Measurements from ENCODE around the gene HIVEP1. TPM values are rescaled to one million over a fixed set of nuclear protein-coding genes. Genes with fewer than 3 reads are reported as not detected.
"Not testable (repeated sequence)": the region's sequence is repeated elsewhere in the genome, so short reads cannot be mapped to it uniquely, and the experiment has no call there.

HIVEP1 gene
- total RNA-seq, 2 donors from 2014 or later = 54.3 to 75.6 TPM

DNA sequence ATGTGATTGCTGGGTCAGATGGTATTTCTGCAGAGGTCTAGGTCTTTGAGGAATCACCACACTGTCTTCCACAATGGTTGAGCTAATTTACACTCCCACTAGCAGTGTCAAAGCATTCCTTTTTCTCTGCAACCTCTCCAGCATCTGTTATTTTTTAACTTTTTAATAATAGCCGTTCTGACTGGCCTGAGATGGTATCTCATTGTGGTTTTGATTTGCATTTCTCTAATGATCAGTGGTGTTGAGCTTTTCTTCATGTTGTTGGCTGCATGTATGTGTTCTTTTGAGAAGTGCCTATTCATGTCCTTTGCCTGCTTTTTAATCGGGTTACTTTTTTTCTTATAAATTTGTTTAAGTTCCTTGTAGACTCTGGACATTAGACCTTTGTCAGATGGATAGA lies 143.7 kb downstream of the HIVEP1 start:
- H3K36me3 Mint-ChIP-seq = peaks cover 0 to 13% of the 10 kb centered on the region in 2 donors
- not testable (repeated sequence) for H3K27ac Mint-ChIP-seq; ATAC-seq; DNase-seq (ENCODE audit: low spot score in 2 of 2); H3K9me3 Mint-ChIP-seq

DNA sequence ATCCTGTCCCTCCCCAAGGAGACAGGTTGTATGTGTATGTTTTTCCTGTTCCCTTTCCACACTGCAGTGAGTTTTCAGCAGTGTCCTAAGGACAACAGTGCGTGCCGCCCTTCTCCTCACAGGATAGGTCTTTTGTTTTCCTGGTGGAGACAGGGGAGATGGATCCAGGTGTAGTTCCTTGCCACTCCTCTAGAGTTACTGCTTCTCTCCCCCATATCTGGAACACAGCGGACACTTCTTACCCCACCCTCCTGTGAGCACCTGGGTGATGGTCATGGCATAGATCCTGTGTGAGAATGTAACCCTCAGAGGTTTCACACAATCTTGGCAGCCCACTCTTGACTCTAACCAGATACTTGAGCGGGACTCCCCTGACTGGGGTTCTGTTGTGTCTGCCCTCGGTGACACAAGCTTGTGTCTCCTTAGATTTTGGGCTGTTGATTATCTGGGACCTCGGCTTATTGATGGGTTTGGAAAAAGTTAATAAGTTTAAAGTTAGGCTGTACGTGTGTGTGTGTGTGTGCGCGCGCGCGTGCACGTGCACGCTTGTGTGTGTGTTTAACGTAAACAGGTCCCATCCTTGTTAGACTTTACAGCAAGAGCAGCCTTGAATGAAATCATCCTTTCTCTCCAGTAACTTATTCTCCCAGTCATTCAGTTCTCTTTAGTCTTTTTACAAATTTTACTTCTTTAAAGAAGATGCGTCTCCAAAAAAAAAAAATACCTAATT lies 146.7 kb downstream of the HIVEP1 start:
- peak overlapping the region; percentile 34 to 75 for H3K27ac Mint-ChIP-seq
- no peaks in the 10 kb centered on the region for H3K9me3 Mint-ChIP-seq
- H3K36me3 Mint-ChIP-seq = peaks cover 13 to 39% of the 10 kb centered on the region in 2 donors
- no peak for ATAC-seq
- DNase-seq (ENCODE audit: low spot score in 2 of 2) = no peak

DNA sequence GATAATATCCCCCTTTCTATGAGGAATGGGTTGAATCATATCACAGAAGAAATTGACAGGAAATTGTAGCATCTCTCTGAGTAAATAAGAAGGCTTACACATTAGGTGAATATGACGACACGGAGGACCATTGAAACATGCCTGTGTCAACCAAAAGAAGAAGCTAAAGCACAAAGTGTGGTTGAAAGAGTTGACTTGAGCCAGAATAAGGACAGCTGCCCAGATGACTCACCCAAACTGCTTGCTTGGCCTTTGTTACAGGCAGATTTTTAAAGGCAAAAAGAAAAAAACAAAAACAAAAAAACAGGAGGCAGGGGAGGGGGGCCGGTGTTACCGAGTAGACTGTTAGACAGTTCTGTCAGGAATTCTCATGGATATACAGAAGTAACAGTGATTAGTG lies 148.2 kb downstream of the HIVEP1 start:
- no peak for DNase-seq (ENCODE audit: low spot score in 2 of 2)
- peak overlapping the region in 1 of 2 donors; percentile 49 for H3K27ac Mint-ChIP-seq
- H3K36me3 Mint-ChIP-seq = peaks cover 14 to 42% of the 10 kb centered on the region in 2 donors
- ATAC-seq = no peak
- no peaks in the 10 kb centered on the region for H3K9me3 Mint-ChIP-seq

DNA sequence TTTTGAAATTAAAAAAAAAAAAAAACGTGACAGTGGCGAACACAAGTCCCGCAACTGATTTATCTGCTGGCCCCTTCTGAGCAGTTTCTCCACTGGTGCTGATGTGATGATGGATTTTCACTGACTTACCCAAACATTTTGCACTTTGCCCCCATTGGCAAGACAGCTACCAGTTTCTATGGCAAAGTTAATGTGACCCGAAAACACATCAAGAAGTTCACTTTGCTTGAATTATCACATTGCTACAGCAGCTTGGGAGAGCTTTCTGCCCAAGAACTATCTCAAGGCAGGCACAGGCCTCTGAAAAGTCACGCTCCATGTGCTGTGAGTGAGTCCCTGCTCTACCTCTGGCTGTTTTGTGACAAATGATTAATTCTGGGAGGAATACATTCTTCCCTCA lies 150.1 kb downstream of the HIVEP1 start:
- Mint-ChIP-seq H3K36me3 (peaks cover 14 to 42% of the 10 kb centered on the region in 2 donors), H3K9me3 (no peaks in the 10 kb centered on the region), H3K27ac (peak overlapping the region in 1 of 2 donors; percentile 60)
- no peak for DNase-seq (ENCODE audit: low spot score in 2 of 2)
- ATAC-seq = no peak

DNA sequence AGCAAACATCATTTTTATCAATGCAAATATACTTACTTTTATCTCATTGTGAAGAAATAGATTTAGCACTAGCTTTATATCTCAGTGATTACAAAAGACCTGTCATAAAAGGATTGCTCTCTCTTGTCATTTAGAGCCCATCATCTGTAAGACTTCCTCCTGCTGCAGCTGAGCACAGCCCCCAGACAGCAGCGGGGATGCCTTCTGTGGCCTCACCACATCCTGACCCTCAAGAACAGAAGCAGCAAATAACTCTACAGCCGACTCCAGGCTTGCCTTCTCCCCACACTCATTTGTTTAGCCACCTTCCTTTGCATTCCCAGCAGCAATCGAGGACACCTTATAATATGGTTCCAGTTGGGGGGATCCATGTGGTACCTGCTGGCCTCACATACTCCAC lies 151.0 kb downstream of the HIVEP1 start:
- H3K36me3 Mint-ChIP-seq = peaks cover 14 to 34% of the 10 kb centered on the region in 2 donors
- ATAC-seq (peak; percentile 67), DNase-seq (ENCODE audit: low spot score in 2 of 2) (no peak)
- no peaks in the 10 kb centered on the region for H3K9me3 Mint-ChIP-seq
- peak overlapping the region in 1 of 2 donors; percentile 30 for H3K27ac Mint-ChIP-seq

DNA sequence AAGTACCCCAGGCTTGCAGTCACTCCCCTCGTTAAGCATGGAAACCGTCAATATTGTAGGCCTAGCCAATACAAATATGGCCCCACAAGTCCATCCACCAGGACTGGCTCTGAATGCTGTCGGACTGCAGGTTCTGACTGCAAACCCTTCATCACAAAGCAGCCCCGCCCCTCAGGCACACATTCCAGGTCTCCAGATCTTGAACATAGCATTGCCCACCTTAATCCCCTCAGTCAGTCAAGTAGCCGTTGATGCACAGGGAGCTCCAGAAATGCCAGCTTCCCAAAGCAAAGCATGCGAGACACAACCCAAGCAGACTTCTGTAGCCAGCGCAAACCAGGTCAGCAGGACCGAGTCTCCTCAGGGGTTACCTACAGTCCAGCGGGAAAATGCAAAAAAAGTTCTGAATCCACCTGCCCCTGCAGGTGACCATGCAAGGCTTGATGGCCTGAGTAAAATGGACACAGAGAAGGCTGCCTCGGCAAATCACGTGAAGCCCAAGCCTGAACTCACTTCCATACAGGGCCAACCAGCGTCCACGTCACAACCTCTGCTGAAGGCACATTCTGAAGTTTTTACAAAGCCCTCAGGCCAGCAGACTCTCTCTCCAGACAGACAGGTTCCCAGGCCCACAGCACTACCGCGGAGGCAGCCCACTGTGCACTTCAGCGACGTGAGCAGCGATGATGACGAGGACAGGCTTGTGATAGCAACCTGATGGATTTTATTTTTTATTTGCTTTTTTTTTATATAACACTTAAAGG lies 151.8 kb downstream of the HIVEP1 start:
- Mint-ChIP-seq H3K9me3 (no peaks in the 10 kb centered on the region), H3K27ac (peak overlapping the region in 1 of 2 donors; percentile 30), H3K36me3 (peaks cover 14 to 29% of the 10 kb centered on the region in 2 donors)
- ATAC-seq (no peak), DNase-seq (ENCODE audit: low spot score in 2 of 2) (no peak)

DNA sequence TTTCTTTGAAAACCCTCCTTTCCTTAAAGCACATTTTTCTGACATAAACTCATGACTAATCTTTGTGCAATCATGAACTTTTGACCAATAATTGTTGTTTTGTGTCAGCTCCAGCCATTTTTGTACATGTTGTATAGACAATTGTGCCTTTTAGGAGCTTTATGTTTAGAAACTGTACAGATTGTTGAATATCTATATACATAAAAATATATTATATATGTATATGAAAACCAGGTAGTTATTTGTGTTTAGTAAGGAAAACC lies 152.3 kb downstream of the HIVEP1 start:
- ATAC-seq = no peak
- Mint-ChIP-seq H3K36me3 (peaks cover 14 to 29% of the 10 kb centered on the region in 2 donors), H3K27ac (no peak overlapping the region), H3K9me3 (no peaks in the 10 kb centered on the region)
- no peak for DNase-seq (ENCODE audit: low spot score in 2 of 2)

DNA sequence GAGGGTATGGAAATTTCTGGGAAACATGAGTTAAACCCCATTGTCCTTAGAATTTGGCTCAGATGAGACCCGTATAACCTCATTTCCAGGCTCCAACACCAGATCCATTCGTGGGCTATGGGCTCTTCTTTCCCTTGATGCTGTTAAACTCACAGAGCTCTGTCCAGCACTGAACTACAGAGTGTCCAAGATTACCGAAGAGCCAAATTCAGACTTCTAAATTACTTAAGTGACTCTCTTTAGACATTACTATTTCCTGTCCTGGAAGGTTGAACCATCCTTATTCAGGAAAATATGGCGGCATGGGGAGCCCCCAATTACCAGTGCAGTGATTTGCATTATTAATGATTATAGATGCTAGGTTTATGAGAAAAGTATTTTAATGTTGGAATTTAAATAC lies 153.2 kb downstream of the HIVEP1 start:
- DNase-seq (ENCODE audit: low spot score in 2 of 2) = no peak
- ATAC-seq = no peak
- Mint-ChIP-seq H3K9me3 (no peaks in the 10 kb centered on the region), H3K27ac (no peak overlapping the region), H3K36me3 (peaks cover 14 to 29% of the 10 kb centered on the region in 2 donors)

DNA sequence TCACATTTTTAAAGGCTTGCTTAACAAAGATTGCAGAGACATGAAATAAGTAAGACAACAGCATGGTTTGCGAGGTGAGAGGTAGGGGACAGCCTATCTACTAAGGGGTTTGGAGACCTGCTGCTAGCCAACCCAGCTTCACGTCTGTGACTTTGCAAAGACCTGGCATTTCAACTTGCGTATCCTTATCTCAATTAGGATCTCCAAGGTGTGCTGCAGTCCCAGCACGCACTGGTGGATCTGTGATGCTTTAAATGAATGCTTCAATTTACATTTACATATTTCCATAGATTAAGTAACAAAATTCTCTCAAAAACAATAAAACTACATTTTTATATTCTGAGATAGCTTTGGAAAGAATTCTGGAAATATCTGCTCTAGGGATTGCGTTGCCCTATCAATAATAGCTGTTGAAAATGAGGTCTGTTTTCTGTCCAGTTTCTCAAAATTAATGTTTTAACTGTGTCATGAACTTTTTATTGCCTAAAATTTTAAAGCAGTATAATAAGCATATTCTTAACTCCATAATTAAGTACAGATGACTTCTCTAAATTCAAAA lies 153.7 kb downstream of the HIVEP1 start:
- DNase-seq (ENCODE audit: low spot score in 2 of 2) (no peak), ATAC-seq (no peak)
- no peak overlapping the region for H3K27ac Mint-ChIP-seq
- no peaks in the 10 kb centered on the region for H3K9me3 Mint-ChIP-seq
- H3K36me3 Mint-ChIP-seq = peaks cover 14 to 29% of the 10 kb centered on the region in 2 donors

DNA sequence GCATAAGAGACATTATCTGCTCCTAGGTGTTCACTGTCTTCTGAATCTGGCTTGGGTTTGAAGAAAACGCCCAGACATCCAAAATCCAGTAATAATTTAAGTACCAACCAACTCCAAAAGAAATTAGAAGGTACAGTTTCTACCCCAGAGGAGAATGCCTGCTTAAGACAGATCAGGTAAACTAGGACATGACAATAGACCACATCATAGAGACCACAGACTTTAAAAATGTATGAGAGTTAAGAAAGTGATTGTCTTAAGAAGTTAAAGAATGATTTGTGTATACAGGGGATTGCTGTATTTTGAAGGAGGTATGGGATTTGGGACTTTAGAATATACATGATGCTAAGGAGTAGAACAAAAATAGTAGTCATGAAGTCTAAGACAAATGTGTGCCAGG lies 157.3 kb downstream of the HIVEP1 start:
- Mint-ChIP-seq H3K9me3 (no peaks in the 10 kb centered on the region), H3K27ac (no peak overlapping the region), H3K36me3 (no peaks in the 10 kb centered on the region)
- DNase-seq (ENCODE audit: low spot score in 2 of 2) (no peak), ATAC-seq (no peak)

DNA sequence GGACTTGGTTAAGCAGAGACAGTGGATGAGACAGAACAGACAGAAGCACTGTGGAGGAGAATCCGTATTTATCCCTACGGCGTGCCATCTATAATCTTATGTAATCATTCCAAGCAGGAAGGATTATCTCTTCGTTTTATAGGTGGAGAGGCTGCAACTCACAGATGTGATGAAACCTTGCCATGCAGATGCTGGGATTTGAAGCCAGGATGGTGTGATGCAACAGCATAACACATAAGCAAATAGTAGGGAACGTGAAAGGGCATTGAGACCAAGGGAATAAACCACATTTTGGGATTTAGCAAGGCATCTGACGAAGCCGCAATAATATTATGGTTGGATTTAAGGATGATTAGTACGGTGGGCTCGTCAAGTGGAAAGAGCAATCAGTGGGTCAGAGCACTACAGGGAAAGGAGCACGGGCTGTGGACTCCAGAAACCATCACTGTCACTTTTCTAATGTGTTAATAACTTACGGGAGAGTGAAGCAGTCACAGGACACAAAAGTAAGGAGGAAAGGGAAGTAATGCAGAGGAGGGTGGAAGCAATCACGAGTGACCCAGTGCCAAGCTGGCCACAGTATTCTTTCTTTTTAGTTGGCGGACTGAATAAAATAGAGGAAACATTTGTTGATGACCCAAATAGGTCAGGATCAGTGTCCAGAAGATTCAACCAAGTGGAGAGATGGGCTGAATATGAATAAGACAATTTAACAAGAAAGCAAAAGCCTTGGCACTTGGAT lies 158.4 kb downstream of the HIVEP1 start:
- no peaks in the 10 kb centered on the region for H3K36me3 Mint-ChIP-seq
- DNase-seq (ENCODE audit: low spot score in 2 of 2) (no peak), ATAC-seq (no peak)
- no peaks in the 10 kb centered on the region for H3K9me3 Mint-ChIP-seq
- no peak overlapping the region for H3K27ac Mint-ChIP-seq

DNA sequence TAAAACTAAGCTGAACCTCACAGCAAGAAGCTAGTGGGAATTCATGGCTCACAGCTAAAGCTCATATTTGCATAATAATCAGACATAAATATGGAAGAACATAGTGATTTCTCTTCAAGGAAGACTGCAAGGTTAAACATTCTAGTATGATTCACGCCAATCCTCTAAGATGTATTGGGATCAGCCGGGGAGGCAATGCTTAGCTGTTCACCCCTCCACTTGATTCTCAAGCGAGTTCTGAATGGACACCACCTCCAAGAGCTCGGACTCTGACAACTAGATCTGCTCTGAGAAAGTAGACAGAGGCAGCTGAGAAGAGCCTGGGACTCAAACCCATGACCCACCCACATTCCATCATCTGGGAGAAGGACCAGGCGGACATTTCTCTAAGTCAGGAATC lies 159.6 kb downstream of the HIVEP1 start:
- Mint-ChIP-seq H3K36me3 (no peaks in the 10 kb centered on the region), H3K9me3 (no peaks in the 10 kb centered on the region), H3K27ac (no peak overlapping the region)
- ATAC-seq (no peak), DNase-seq (ENCODE audit: low spot score in 2 of 2) (no peak)

DNA sequence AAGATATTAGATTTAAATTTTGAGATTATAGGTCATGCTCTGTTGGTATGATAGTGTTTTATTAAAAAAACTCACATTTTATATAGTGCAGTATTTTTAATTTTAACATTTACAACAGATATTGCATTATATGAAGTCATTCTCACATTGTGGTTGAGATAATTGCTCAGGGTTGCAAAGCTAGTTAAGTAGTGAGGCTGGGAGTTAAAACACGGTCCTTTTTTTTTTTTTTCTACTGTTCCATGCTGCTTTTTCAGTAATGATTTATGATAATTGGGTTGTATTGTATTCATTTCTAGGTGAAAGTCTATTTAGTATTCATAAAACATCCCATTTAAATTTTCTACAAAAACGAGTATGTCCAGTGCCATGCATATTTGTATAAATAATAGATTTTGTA lies 160.5 kb downstream of the HIVEP1 start:
- DNase-seq (ENCODE audit: low spot score in 2 of 2) (no peak), ATAC-seq (no peak)
- Mint-ChIP-seq H3K27ac (no peak overlapping the region), H3K36me3 (no peaks in the 10 kb centered on the region), H3K9me3 (no peaks in the 10 kb centered on the region)

DNA sequence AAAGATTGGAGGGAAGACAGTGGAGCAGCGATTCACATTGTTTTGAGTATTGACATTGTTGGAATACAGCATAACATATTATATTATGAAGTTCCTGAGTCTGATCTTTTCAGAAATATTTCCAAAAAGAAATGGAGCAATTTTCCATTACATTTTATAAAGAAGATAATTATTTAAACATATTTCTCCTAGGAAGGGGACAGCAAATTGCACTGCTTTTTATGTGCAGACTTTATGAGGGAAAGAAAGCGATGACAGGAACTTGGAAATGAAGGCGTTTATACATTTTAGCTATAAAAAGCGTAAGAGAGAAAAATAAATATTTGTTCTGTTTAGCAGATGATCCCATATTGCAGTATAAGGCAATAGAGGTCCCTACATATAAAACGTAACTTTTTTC lies 161.1 kb downstream of the HIVEP1 start:
- ATAC-seq (no peak), DNase-seq (ENCODE audit: low spot score in 2 of 2) (no peak)
- H3K36me3 Mint-ChIP-seq = no peaks in the 10 kb centered on the region
- H3K9me3 Mint-ChIP-seq = no peaks in the 10 kb centered on the region
- H3K27ac Mint-ChIP-seq = no peak overlapping the region

DNA sequence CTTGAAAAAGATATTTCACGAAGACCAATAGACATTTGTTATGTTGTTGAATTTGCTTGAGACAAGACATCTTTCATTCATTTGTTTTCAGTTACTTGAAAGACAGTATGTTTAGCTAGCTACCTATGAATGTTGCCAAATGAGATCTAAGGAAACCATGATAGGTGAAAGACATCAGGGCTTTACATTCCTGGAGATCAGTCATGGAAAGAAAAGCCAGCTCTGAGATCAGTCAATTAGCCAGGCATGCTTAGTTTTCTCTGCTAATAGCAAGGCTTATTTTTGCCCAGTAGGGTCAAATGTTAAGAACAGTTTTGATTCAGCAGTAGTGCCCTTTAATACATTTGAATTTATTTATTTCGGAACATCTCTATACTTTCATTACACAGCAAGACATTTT lies 161.5 kb downstream of the HIVEP1 start:
- no peaks in the 10 kb centered on the region for H3K9me3 Mint-ChIP-seq
- H3K27ac Mint-ChIP-seq = no peak overlapping the region
- ATAC-seq (no peak), DNase-seq (ENCODE audit: low spot score in 2 of 2) (no peak)
- H3K36me3 Mint-ChIP-seq = no peaks in the 10 kb centered on the region

DNA sequence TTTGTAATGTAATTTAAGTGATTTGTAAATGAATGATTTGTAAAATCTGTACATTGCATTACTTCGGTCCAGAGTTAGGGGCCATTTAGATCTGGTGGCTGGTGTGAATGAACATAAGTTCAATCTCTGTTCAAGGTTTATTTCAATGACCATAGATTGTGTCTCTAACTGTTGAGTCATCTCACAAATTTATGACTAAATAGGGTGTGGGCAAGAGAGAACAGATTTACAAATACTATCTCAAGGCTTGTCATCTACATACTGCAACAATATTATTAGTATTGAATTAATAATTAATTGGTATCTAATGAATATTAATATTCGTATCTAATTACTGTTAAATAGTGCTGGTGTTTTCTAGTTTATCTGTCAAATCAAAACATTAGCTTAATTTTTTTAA lies 162.8 kb downstream of the HIVEP1 start:
- ATAC-seq (no peak), DNase-seq (ENCODE audit: low spot score in 2 of 2) (no peak)
- no peaks in the 10 kb centered on the region for H3K9me3 Mint-ChIP-seq

DNA sequence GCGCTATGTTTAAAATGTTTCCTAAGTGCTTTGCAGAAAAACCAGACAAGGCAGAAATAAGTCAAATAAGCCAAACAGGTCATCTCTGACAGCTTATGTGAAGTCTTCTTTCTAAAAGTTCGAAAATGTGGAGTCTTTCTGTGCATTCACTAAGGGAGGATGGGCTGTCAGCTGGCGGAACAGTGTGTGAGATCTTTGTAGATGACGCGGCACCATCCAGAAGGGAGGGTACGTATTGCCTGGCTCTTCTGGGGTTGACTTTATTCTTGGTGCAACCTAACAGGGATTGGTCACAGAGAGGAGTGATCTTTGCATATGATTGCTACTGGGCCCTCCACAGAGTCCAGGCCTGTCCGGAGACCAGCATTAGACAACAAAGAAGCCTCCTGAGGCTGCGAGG lies 163.5 kb downstream of the HIVEP1 start:
- DNase-seq (ENCODE audit: low spot score in 2 of 2) (no peak), ATAC-seq (no peak)
- Mint-ChIP-seq H3K27ac (no peak overlapping the region), H3K9me3 (no peaks in the 10 kb centered on the region), H3K36me3 (no peaks in the 10 kb centered on the region)

More for the DNA sequence above, 162.8 kb downstream of the HIVEP1 start:
- no peak overlapping the region for H3K27ac Mint-ChIP-seq
- H3K36me3 Mint-ChIP-seq = no peaks in the 10 kb centered on the region
